ENCODE results near the gene FOXJ1.

FOXJ1 gene

DNA sequence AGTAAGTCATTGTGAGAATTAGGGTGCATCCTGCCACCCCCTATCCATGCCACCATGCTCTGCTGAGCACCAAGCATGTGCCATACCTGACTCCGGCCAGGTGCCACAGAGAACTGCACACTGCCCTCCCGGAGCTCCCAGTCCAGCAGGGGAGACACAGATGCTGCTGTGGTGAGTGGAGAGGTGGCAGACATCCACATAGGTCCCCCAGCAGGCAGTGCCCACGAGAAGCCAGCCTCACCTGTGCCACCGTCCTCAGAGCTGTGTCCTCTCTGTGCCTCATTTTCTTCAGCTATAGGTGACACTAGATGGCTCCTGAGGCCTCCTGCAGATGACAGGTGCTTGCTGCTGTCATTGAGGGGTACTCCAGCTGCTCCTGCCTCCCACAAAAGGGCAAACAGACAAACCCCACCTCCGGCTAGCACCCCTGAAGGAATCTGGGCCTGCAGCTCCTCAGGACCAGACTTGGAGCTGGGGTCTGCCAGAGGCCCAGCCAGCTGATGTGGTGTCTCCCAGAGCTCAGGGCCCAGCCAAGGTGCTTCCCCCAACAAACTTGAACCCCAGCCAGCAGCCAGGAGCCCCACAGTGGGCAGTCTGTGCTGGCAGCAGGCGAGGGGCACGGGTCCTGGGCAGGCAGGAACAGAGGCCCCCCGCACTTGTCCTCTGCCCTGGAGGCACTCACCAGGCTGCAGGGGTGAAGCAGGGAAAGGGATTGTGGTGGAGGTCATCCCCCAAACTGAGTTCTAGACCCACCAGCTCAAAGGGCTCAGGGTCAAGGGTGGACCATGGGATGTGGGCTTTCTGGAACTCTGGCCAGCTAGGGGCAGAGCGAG is 17.1 kb downstream of the FOXJ1 start:
- DNase-seq (ENCODE audit: low read depth) = no peak

DNA sequence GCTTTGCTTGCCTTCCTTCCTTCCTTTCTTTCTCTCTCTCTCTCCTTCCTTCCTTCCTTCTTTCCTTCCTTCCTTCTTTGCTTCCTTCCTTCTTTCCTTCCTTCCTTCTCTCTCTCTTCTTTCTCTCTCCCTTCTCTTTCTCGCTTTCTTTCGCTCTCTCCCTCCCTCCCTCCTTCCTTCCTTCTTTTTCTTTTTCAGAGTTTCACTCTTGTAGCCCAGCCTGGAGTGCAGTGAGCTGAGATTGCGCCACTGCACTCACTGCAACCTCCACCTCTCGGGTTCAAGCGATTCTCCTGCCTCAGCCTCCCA is 17.9 kb downstream of the FOXJ1 start:
- DNase-seq (ENCODE audit: low read depth) = no peak

DNA sequence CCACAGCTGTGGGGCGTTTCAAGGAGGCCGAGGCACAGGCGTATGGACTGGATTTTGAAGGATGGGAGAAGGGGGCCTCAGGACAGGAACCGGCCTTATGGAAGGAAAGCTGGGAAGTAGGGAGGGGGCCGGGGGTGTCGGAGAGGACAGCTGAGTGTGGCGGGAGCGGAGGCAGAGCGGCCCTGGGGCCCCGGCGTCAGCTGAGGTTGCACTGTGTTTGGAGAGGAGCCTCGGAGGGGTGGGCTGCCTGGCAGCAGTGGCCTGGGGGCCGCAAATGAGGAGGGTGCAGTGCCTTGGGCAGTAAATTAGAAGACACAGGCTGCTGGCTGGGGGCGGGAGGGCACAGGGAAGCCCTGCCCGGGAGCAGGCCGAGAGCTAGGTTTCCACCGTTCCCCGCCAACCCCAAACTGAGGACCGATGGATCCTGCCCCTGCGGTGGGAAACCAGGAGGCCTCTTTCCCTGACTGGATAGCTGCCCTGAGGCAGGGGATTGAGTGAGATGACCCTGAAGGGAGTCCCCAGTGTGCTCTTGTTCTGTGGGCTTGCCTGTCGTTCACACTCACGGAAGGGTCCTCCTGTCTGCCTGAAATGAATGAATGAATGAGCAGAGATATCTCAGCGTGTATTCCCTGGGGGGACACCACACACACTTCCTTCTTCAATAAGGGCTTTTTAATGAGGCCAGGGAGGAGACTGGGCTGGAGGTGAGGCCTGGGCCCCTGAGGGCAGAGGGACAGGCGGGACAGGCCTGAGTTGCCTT is 18.4 kb downstream of the FOXJ1 start:
- DNase-seq (ENCODE audit: low read depth) = no peak

DNA sequence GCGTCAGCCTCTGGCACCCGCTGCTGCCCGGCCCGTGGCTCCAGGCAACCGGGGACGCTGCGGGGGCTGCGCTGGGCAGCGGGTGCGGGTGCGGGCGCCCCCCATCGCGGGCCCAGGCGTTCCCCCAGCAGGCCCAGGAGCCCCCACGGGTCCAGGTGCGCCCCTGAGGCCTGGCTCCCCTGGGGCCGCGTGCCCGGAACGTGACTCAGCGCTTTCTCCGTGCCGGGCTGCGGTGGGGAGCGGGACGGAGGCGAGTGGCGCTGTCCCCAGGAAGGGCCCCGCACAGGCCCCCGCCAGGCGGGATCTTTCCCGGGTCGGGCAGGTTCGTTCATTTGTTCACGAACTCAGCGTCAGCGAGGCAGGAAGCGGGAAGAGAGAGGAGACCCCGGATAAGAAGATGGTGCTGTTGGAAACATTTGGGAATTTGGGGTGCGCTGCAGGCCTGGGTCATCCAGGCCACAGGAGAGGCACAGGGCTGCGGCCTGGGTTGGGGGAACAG is 19.1 kb downstream of the FOXJ1 start:
- DNase-seq (ENCODE audit: low read depth) = no peak

DNA sequence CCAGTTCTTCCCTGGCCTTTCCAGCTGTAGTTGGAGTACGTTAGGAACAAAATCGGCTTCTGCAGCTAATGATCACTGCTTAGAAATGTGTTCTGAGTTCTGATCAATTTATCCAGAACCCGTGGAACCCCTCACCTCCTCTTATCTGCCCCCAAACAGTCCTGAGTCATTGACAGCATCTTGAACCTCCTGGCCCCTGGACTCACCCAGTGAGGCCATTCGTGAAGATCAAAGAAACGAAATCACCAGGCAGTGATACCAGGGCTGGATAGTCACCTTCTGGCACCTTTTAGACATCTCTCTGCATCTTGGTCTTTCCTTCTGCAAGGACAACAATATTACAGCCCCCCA is 20.4 kb downstream of the FOXJ1 start:
- no peak for DNase-seq (ENCODE audit: low read depth)

DNA sequence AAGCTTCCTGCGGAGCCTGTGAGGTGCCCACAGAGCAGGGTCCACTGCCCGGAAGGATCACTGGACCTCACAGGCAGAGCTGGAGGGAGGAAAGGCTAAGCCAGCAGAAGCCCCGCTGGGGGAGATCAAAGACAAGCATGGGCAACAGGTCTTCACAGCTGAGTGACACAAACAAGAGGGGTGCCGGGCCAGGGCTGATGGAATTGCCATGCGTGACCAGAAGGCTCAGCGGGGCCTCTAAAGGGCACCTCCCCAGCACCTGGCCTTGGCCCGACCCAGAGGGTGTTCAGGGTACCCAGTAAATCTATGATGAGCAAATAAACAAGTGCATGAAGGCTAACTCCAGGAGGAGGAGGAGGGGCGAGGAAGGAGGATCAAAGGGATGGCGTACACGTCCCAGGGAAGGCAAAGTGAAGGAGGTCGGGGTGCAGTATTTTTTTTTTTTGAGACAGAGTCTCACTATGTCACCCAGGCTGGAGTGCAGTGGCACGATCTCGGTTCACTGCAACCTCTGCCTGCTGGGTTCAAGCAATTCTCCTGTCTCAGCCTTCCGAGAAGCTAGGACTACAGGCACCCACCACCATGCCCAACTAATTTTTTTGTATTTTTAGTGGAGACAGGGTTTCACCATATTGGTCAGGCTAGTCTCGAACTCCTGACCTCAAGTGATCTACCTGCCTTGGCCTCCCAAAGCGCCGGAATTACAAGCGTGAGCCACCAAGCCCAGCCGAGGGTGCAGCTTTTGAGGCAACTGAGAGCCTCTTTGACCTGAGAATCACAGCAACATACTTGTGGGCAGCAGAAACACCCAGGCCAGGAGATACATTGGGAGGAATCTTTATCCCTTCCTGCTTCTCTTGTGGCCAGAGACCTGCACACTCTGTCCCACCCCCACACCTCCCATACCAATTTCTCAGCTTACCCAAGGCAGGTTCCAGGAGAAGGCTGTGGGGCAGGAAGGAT is 21.4 kb downstream of the FOXJ1 start:
- no peak for DNase-seq (ENCODE audit: low read depth)

DNA sequence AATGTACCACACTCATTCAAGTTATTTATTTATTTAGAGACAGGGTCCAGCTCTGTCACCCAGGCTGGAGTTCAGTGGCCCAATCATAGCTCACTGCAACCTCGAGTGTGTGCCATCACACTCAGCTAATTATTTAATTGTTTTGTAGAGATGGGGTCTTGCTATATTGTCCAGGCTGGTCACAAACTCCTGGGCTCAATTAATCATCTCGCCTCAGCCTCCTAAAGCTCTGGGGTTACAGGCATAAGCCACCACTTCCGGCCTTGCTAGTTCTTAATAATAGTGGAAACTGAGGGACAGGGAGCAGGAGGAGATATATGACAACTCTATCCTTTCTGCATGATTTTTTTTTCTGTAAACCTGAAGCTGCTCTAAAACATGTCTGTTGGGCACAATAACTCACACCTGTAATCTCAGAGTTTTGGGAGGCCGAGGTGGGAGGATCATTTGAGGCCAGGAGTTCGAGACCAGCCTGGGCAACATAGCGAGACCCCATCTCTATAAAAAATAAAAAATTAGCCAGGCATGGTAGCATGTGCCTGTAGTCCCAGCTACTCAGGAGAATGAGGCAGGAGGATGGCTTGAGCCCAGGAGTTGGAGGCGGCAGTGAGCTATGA is 25.8 kb downstream of the FOXJ1 start:
- DNase-seq (ENCODE audit: low read depth) = no peak

DNA sequence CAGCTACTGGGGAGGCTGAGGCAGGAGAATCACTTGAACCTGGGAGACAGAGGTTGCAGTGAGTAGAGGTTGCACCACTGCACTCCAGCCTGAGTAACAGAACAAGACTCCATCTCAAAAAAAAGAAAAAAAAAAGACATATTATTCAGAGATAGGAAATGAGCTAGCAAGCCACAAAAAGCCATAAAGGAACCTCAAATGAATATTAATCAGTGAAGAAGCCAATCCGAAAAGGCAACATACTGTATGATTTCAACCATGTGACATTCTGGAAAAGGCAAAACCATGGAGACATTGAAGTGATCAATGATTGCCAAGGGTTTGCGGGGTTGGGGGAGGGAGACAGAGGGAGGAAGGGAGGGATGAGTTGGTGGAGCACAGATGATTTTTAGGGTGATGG is 29.1 kb downstream of the FOXJ1 start:
- DNase-seq (ENCODE audit: low read depth) = no peak

DNA sequence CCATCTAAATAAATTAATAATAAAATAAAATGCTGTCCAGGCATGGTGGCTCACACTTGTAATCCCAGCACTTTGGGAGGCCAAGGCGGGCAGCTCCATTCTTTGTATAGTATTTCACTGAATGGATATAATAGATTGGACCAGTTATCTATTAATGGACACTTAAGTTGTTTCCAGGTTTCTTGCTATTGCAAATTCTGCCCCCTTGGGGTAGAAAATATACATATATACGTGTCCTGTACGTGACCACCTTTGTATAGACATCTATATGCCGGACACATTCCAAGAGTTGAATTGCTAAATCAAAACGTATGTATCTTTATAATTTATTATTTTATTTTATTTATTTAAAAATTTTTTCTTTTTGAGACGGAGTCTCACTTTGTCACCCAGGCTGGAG is 33.5 kb downstream of the FOXJ1 start:
- DNase-seq (ENCODE audit: low read depth) = no peak

DNA sequence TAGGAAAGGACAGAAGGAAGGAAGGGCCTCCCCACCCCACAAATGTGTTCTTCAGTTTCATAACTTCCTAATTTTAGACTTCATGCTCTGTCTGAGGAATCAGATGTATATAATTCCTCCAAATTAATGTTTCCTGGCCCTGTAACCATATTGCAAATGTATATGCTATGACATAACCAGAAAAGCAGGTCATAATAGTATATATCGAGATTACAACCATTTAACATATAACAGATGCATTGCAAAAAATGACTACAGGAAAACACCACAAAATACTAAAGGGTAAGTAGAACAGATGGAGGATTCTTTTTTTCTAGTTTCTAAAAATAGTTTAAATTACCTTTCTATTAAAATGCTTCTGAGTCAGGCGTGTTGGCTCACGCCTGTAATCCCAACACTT is 34.3 kb downstream of the FOXJ1 start:
- DNase-seq (ENCODE audit: low read depth) = no peak

DNA sequence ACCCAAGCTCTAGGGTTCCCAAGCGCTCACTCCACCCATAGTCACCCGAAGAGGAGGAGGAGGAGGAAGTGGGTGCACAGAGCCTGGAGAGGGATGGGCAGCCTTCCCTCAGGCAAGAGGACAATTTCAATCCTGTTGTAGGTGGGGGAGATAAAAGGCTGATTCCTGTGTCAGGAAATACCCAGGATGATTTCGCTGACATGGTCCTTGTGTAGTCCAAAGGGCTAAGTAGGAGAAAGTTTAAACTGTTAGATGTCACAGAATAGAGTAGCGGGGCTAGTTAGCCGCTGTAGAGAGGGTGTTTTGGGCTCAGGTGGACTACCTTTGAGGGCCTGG is 36.2 kb downstream of the FOXJ1 start:
- DNase-seq (ENCODE audit: low read depth) = no peak

DNA sequence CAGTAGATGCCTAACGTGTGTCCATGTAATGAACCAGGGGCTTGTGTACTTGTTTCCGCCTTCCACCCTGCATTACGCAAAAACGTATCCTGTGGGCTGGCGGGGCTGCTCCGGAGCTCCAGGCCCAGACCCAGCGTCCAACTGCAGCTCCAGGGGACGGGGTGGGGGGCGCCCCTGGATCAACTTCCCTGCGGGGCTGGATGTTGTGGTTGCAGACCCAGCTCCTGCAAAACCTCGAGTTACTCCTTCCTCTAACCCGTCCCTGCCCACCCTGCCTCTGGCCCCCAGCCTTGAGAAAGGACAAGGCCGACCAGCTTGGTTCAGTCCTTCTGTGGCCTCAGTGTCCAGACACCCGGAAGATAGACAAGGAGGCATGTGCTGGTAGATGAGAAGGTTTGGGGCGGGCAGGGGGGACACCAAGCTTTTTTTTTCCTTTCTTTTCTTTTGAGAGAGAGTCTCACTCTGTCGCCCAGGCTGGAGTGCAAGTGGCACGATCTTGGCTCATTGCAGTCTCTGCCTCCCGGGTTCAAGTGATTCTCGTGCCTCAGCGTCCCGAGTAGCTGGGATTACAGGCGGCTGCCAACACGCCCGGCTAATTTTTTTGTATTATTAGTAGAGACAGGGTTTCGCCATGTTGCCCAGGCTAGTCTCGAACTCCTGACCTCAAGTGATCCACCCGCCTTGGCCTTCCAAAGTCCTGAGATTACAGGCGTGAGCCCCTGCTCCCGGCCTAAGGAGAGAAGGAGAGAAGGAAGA is 36.7 kb downstream of the FOXJ1 start:
- no peak for DNase-seq (ENCODE audit: low read depth)

DNA sequence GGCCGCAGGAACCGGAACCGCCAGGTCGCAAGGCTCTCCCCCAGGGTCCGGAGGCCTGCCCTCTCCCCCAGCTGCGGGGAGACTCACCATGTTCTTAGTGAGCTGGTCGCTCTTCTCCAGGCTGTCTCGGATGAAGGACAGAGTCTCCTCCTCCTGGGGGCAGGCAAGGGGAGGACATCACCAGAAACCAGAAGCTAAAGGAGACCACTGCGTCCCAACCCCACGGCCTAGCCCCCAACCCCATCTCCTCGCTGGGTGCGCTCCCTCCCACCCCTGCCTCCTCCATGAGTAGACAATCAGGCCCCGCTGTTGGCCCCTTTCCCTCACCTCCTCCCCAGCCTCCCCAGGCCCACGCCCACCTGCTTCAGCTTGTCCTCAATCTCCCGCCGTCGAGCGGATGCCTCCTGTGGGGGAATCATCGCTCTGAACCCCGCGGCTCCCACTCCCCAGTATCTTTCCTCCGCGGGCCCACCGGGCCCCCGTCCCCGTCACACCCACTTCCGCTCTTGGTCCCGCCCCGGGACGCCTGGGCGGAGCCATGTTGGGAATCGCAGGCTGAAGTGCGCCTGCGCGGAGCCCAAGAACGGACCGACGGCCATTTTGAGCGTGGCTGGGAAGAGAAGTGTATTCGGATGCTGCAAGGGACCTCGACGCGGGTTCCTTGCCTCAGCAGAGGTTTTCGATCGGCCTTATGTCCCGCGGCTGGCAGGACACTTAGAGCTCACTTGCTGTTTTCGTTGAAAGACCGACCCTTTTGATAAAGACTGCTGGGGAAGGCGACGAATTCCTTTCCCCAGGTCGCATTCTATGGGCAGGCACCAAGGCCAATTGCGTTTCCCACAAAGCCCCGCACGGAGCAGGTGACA is 37.5 kb downstream of the FOXJ1 start, which contains the start of gene EXOC7:
Gene EXOC7, minus strand, starts transcription at position 514 of the 866 bp plus-strand sequence. Its CDS starts 95 bp downstream, at position 419.
- peak; percentile 88 for DNase-seq (ENCODE audit: low read depth)

DNA sequence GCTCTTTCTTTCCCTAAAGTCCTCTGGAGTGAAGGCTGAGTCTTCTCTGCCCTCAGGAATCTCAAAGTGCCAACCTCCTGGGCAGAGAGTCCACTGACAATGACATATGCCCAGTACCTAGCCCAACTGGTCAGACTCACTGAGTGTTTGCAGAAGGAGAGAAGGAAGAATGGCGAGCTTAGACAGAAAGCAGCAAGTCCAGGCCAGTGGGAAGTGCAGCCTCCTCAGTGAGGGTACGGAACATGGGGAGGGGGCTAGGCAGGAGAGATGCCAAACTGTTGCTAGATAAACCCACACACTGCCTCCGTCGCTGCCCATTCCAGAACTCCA is 38.1 kb downstream of the FOXJ1 start:
- DNase-seq (ENCODE audit: low read depth) = no peak

DNA sequence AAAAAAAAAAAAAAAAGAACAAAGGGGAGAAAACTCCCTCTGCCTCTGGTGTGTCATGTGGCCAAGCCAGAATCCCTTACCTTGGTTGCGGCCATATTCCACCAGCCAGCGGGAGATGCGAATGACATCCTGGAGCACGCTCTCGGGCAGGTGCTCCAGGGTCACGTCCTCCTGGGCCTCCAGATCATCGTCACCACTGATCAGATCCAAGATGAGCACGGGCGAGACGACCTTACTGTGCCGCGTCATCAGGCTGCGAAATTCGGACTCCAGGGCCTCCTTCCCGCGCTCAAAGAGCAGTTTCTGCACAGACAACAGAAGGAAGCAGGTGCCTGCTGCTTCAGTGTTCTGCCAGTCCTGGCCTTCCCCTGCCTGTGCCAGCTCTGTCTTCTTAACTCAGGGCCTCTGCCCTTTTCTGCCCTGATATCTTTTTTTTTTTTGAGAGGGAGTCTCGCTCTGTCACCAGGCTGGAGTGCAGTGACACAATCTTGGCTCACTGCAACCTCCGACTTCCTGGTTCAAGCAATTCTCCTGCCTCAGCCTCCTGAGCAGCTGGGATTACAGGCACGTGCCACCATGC is 43.2 kb downstream of the FOXJ1 start:
- no peak for DNase-seq (ENCODE audit: low read depth)

DNA sequence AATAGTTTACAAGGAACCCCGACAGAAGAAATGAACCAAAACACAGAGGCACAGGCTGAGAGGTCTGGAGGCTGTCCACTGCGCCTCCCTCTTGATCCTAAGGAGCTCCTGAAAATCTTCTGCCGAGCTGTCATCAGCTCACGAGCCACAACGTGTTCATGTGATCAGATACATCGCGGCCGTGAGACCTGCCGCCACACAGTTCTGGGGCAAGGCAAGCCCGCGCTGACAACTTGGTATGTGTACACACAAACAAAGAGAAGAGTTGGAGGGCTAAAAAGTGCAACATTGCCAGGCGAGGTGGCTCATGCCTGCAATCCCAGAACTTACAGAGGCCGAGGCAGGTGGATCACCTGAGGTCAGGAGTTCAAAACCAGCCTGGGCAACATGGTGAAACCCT is 45.1 kb downstream of the FOXJ1 start:
- DNase-seq (ENCODE audit: low read depth) = no peak

DNA sequence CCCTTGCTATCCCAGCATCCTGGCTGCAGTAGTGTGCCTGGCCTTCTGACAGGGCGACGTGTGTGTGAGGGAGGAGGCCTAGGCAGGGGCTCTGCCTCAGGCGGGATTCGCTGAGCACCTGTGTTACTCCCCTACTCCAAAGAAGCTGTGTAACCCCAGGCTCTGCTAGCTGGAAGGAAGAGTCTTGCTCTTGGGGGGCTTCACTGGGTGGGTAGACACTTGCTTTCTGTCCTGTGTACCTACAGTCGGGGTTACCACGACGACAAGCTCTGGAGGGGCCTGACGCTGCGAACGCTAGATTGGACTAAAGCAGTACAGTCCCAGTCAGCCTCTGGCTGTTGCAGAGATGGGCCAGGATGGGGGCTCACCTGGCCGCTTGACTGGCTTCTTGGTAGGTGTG is 47.0 kb downstream of the FOXJ1 start:
- no peak for DNase-seq (ENCODE audit: low read depth)

DNA sequence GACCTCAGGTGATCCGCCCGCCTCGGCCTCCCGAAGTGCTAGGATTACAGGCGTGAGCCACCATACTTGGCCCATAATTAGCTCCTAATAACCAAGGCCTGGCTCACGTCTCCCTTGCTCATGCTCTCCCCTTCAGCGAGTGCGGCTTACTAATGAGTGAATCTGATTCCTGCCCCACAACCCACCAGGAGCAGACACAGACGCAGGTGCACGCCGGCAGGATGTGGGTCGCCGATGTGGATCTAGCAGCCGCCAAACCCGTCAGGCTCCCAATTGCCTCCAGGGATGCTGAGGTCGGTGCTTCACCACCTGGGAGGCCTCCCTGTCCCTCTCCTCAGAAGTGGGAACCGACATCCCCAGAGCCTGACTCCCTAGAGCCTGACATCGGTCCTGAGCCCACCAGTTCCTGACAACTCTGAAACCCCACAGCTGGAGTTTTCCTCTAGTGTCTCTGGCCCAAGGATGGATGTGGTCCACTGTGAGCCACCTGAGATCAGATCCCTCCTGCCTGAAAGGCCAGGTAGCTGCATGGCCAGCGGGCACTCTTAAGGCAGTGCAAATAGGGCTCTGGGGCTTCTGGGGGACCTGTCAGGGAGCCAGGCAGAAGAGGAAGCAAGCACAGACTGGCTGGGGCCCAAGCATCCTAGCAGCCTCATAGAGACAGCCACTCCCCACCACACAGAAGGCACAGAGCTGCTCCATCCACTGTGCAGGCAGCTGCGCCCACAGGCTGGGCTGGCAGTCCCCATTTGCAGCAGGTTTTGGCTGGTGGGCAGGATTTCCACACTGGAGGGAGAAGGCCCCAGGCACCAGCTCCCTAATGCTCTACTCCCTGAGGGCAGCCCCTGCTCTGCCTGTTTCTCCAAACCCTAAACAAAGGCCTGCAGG is 48.3 kb downstream of the FOXJ1 start:
- DNase-seq (ENCODE audit: low read depth) = no peak
